GM19099 (cell line): Measurements from ENCODE around the gene ZNF214.

Experiments used
- POLR2A ChIP-seq: IDR thresholded peaks from 3 replicates; pipeline ENCODE4 v1.6.1; 2011; ENCODE audit warnings: low read depth; ENCODE audit not compliant: insufficient read length; ENCODE audit errors: extremely low read depth

Gene ZNF214

DNA sequence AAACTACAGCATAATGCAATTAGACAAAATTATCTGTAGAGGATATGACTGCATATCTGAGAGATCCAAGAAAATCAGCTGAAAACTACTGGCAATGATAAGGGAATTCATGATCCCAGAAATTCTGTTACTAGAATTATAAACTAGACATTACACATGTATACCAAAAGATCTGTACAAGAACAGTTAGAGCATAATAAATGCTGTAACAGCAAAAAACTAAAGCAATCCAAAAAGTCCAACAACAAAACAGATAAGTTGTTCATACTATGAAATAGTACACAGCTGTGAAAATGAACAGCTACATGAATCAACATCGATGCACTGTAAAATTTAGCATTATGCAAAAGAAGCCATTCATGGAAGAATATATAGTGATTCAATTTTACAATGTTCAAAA is 6.0 kb downstream of the ZNF214 start:
- TF ChIP-seq POLR2A, result no peak

DNA sequence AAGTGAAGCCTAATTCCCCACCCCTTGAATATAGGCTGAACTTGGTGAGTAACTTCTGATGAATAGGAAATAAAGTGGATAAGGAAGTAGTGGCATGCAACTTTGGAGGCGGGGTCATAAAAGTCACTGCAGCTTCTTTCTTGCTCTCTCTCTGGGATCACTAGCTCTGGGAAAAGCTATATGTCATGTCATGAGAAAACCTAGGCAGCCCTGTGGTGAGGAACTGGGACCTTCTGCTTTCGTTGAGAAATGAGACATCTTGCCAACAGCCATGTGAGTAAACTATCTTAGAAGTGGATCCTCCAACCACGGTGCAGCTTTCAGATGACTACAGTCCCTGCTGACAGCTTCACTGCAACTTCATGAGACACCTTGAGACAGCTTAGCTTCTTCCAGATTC is 15.7 kb downstream of the ZNF214 start:
- no peak for TF ChIP-seq POLR2A

DNA sequence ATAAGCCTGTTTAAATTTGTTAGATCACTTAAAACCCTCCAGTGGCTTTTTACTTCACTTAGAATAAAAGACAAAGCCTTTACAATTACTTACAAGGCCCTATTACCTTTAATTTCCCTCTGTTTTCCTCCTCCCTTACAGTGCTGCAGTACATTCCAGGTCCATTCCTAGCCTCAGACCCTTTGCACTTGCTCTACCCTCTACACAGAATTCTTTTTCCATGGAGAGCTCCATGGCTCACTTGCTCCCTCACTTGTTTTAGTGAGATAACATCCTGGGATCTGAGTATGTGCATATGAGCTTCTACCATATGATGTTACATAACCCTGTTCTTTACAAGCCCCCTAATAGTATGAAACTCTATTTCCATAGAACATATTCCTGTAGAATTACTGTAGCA is 24.4 kb downstream of the ZNF214 start:
- no peak for TF ChIP-seq POLR2A

DNA sequence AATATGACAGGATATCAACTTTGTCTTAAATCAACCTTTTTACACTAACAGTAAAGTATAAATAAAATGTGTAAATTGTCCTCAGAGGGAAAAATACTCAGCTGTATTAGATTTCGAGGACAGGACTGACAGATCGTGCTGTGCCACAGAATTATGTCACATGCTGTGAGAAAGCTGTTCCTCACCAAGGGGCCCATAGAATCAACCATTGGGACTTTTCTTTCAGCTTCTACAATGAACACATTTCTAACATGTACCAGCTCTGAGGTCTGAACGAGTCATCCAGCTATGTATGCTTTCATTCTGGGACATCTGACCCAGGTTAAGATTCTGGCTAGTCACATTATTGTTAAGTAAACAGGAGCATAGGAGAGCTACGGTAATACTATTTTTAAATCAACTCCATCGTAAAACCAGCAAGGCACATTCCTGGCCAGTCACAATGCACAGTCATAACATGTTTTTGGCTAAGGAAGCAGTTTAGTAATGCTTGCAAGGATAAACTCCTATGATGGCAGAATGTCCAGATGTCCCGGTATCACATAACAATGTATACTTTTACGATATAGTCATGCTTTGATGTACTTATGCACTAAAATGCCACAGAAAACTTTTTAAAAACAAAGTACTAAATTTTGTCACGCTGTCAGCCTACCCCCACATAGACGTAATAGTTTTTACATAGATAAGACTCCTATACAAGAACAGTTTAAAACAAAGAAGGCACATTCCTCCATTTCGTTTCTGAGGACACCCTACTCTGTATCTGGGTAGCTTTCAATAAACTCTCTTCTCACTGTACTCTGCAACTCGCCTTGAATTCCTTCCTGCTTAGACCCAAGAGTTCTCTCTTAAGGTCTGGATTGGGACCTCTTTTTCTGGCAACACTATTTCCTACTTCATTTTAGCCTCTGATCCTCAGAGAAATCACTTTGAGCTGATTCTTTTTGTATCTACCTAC is 27.4 kb downstream of the ZNF214 start:
- TF ChIP-seq POLR2A, result no peak

DNA sequence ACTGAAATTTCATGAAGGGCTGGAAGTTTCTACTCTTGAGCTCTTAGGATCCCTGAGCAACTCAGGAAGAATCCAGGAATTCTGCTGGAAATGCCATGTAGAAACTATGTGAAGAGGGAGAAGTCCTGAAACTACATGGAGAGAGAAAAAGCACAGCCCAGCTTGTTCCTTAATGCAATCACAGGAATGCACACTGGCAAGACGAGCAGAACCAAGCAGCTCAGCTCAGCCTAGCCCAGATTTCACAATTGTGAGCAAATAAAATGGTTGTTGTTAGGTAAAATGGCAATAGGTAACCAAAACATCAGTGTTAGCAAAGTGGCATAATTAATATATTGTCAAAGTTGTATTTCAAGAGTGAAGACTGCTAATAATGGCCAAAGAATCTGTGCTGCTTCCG is 28.1 kb downstream of the ZNF214 start:
- TF ChIP-seq POLR2A, result no peak

DNA sequence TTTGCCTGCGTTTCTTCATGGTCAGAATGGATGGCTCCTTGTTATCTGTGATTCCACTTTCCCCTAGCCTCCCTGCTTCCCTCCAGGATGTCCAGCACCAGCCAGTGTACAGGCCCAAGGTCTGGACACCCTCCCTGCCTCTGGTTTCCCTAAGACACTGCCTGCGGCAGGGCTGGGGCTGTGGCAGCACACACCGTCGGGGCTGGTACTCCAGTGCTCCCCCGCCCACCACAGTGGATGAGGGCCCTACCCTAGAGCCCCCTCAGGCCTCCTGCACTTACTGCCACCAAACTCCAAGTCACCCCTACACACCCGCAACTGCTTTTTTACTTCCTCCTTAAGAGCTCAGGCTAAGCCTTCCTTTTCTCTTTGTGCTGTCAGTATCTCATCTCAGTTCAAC is 28.9 kb downstream of the ZNF214 start:
- no peak for TF ChIP-seq POLR2A

DNA sequence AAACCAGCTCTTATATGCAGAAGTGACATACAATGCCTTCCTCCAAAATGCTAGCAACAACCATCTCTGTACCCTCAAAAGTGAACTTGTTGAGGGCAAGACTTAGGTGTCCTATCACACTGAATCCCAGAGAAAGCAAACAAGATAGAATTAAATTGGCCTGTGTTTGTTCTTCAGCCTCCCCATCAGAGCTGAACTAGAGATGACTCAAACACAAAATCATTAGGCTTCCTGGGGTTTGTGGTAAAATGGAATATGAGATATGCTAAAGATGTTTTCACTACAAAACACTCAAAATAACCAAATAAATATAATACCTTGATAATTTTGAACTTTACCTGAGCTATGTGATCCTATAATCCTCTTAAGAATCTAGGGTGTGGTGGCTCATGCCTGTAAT is 31.6 kb downstream of the ZNF214 start:
- no peak for TF ChIP-seq POLR2A

DNA sequence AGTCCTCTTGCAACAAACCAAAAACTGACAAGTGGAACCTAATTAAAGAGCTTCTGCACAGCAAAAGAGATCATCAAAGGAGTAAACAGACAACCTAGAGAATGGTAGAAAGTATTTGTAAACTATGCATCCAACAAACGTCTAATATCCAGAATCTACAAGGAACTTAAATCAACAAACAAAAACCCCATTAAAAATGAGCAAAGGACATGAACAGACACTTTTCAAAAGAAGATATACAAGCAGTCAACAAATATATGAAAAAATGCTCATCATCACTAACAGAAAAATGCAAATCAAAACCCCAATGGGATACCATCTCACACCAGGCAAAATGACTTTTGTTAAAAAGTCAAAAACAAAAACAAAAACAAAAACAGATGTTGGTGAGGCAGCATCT is 33.7 kb downstream of the ZNF214 start:
- TF ChIP-seq POLR2A, result no peak

DNA sequence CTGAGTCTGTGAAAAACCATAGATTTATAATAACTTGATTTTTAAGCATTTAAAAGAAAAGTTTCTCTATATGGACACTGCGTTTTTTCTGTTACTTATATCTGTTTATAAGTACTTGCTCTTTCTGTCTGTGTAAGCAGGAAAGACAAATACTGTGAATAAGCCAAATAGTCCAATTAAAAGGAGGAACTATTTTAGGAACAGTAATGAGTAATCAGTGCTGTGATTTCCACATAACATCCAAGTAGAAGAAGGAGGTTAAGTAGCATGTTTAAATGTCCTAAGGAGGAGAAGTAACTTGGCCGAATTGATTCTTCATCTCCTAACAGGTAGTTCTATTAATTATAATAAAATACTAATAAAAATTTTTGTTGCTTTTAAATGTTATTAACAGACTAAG is 40.8 kb downstream of the ZNF214 start:
- no peak for TF ChIP-seq POLR2A

DNA sequence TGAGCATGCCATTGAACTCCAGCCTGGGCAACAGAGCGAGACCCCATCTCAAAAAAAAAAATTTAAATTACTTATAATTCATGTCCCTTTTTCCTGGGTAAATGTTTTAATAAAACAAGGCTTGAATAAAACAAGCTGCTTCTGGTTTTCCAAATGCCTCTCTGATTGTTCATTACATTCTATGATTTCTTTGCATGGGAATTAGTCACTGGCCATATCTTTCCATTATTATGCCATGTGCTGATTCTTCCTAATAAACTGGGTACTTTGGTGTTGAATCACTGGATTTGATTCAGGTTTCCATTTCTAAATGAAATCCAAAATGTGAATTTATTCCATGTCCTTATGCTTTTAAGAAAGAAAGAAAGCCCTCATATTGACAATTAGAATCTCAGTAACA is 51.3 kb downstream of the ZNF214 start:
- TF ChIP-seq POLR2A, result no peak

DNA sequence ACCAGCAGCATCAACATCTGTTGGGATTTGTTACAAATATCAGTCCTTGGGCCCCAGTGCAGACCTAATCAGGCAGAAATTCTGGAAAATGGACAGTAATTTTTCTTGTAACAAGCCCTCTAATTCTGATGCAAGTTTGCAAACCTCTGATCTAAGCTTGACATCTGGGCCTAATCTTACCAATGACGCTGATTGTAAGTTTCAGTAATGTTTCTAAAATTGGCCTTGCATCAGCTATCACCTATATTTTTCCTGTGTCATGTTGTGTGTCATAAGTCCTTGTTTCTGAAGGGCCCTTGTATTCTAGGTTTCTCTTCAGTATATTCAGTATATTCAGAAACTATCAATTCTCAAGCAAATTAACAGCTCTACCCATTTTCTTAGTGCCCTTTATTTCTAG is 57.5 kb downstream of the ZNF214 start:
- TF ChIP-seq POLR2A, result no peak

DNA sequence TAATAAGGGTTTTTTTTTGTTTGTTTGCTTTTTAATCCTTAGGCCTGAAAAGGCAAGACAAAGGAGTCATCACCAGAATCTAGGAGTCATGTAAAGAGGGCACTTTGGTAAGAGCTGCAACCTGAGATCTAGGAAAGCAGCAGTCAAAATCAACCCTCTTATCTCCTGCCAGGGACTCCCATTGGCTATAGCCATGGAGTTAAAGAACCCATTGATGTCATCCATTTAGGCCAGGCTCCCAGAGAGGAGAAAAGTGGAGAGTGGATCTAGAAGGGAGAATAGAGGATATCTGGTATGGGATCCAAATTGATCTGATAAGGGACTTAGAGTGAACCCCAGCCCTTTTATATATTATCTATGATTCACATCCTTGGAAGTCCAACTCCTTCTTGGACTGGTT is 58.0 kb downstream of the ZNF214 start:
- TF ChIP-seq POLR2A, result no peak
